Measurements from ENCODE around the gene CPZ.

The CPZ gene

DNA sequence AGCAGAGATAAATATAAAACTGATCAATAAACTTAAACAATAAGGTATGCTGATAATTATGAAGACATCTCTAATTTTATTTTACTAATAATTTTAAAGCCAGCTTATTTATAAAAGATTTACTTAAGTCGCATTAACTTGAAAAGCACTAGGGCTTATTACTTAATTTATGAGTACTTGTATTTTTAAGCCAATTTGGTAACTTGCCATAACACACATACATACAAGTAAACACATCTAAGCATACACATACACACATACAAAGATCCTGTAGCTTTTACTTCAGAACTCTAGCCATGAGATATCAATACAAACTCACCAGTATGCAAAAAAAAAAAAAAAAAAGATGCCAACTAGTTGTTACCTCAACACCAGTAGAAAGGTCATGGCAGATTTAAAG, 22.4 kb upstream of the CPZ start:
- Histone ChIP-seq H3K4me3 (ENCODE audit: low read length in 2 of 2) (no peak overlapping the region), H2BK12ac (ENCODE audit: low read length) (no peak overlapping the region), H3K79me1 (ENCODE audit: low read depth, low read length) (no peaks in the 10 kb centered on the region), H3K4me1 (ENCODE audit: control insufficient read depth in 2 of 2, insufficient read depth in 1 of 2, low read depth in 1 of 2, low read length in 2 of 2) (peaks cover 0 to 2% of the 10 kb centered on the region in 2 donors), H3K14ac (ENCODE audit: low read length) (no peak overlapping the region), H4K8ac (ENCODE audit: low read depth, low read length) (no peak overlapping the region), H3K4ac (ENCODE audit: low read length) (no peak overlapping the region), H3K27ac (replicated peaks; ENCODE audit: low read length) (no peak overlapping the region), H3K9me3 (replicated peaks in 1 of 2; ENCODE audit: control insufficient read depth in 2 of 2, insufficient read depth in 1 of 2, low read depth in 1 of 2, low read length in 2 of 2) (no peaks in the 10 kb centered on the region), H2AK5ac (ENCODE audit: low read depth, low read length) (no peak overlapping the region), H3K23ac (ENCODE audit: low read depth, low read length, poor library complexity) (no peak overlapping the region), H3K27me3 (ENCODE audit: control insufficient read depth in 3 of 3, insufficient read depth in 3 of 3, low read depth in 1 of 3, low read length in 3 of 3) (peaks cover 0 to 10% (median 0%) of the 10 kb centered on the region in 3 experiments), H3K18ac (ENCODE audit: low read length) (no peak overlapping the region), H2AFZ (ENCODE audit: low read length) (no peak overlapping the region), H2BK5ac (ENCODE audit: low read length) (no peak overlapping the region), H3K9ac (ENCODE audit: low read depth, low read length, poor library complexity) (no peak overlapping the region), H2BK15ac (ENCODE audit: low read length) (no peak overlapping the region), H4K91ac (ENCODE audit: low read depth, low read length, poor library complexity) (no peak overlapping the region), H3K36me3 (replicated peaks in 1 of 2; ENCODE audit: control insufficient read depth in 2 of 2, insufficient read depth in 2 of 2, low read length in 2 of 2) (no peaks in the 10 kb centered on the region), H3K4me2 (ENCODE audit: insufficient read depth, low read length, poor library complexity, severe bottlenecking) (no peak overlapping the region), H2BK120ac (ENCODE audit: low read depth, low read length) (no peak overlapping the region)
- WGBS, 2 donors (ENCODE audit: extremely low coverage in 2 of 2, insufficient read length in 2 of 2, insufficient replicate concordance in 1 of 2) = no CpG with 5 or more reads among the region's 1 CpG
- no peak for DNase-seq (ENCODE audit: low spot score)

DNA sequence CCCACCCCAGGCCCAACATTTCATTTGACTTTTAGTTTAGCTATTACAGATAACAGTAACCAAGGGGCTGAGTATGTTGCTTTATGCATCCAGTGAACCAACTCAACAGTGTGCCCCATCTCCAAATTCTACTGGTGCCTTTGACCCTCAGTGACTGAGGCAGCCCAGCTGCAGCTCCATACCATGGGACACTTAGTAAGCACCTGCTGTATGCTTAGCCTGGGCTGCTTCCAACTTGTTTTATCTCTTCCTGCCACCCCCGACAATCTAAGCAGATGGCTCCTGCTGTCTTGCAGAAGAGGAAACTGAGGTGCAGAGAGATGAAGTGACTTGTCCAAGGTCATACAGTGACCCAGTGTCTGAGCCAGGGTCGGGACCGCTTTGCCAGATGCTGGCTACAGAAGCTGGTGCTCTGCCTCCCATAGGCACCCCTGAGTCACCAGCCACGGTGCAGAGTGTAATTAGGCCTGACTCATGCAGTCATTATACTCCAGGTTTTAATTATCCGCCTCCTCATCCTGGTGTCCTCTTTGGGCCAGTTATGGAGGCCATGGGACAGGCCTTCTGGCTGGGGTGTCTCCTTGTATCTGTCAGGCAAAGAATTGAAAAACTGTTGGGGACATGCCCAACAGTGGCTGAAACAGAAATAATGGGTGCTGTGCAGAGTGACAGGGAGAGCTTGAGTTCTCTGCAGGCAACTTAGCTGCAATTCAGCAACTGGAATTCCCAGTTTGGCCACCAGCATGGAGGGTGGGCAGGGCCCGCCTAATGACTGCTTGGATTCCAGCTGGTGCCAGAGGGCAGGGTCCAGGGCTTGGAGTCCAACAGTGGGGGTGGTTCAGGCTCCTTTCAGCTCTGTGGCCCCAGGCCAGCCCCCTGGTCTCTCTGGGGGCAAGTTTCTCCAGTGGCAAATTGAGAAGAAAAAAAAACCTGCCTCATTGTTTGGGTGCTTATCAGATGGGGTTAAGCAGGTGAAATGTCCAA, 20.6 kb upstream of the CPZ start:
- no peak overlapping the region for H3K23ac ChIP-seq (ENCODE audit: low read depth, low read length, poor library complexity)
- H3K79me1 ChIP-seq (ENCODE audit: low read depth, low read length) = no peaks in the 10 kb centered on the region
- no peaks in the 10 kb centered on the region for H3K36me3 ChIP-seq (replicated peaks in 1 of 2; ENCODE audit: control insufficient read depth in 2 of 2, insufficient read depth in 2 of 2, low read length in 2 of 2)
- no peak overlapping the region for H2AFZ ChIP-seq (ENCODE audit: low read length)
- H4K8ac ChIP-seq (ENCODE audit: low read depth, low read length) = no peak overlapping the region
- no peak overlapping the region for H3K4ac ChIP-seq (ENCODE audit: low read length)
- H3K9me3 ChIP-seq (replicated peaks in 1 of 2; ENCODE audit: control insufficient read depth in 2 of 2, insufficient read depth in 1 of 2, low read depth in 1 of 2, low read length in 2 of 2) = no peaks in the 10 kb centered on the region
- H3K18ac ChIP-seq (ENCODE audit: low read length) = no peak overlapping the region
- no peak overlapping the region for H2BK120ac ChIP-seq (ENCODE audit: low read depth, low read length)
- peaks cover 0 to 2% of the 10 kb centered on the region in 2 donors for H3K4me1 ChIP-seq (ENCODE audit: control insufficient read depth in 2 of 2, insufficient read depth in 1 of 2, low read depth in 1 of 2, low read length in 2 of 2)
- no peak overlapping the region for H3K4me3 ChIP-seq (ENCODE audit: low read length in 2 of 2)
- H2BK12ac ChIP-seq (ENCODE audit: low read length) = no peak overlapping the region
- no peak overlapping the region for H3K14ac ChIP-seq (ENCODE audit: low read length)
- H3K9ac ChIP-seq (ENCODE audit: low read depth, low read length, poor library complexity) = no peak overlapping the region
- H3K27me3 ChIP-seq (ENCODE audit: control insufficient read depth in 3 of 3, insufficient read depth in 3 of 3, low read depth in 1 of 3, low read length in 3 of 3) = peaks cover 0 to 12% (median 0%) of the 10 kb centered on the region in 3 experiments
- no peak overlapping the region for H2BK15ac ChIP-seq (ENCODE audit: low read length)
- no peak overlapping the region for H3K27ac ChIP-seq (replicated peaks; ENCODE audit: low read length)
- H2AK5ac ChIP-seq (ENCODE audit: low read depth, low read length) = no peak overlapping the region
- no peak for DNase-seq (ENCODE audit: low spot score)
- H4K91ac ChIP-seq (ENCODE audit: low read depth, low read length, poor library complexity) = no peak overlapping the region
- no peak overlapping the region for H3K4me2 ChIP-seq (ENCODE audit: insufficient read depth, low read length, poor library complexity, severe bottlenecking)
- H2BK5ac ChIP-seq (ENCODE audit: low read length) = no peak overlapping the region
- no CpG with 5 or more reads among the region's 6 CpGs for whole genome bisulfite sequencing, 2 donors (ENCODE audit: extremely low coverage in 2 of 2, insufficient read length in 2 of 2, insufficient replicate concordance in 1 of 2)

DNA sequence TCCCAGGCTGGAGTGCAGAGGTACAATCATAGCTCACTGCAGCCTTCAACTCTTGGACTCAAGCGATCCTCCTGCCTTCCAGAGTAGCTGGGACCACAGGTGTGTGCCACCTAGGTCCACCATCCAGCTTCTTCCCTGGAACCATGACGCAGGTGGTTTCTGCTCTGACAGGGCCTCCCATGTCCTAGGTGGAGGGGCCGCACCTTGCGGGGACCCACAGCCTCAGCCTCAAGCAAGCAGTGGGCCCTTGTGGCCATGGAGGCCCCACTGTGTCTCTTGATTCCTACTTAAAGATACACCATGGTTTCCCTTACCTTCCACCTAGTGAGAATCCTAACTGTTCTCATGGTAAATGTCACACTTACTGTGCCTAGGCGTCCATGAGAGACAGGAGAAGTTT, 19.3 kb upstream of the CPZ start:
- no peak overlapping the region for H2BK15ac ChIP-seq (ENCODE audit: low read length)
- no peak overlapping the region for H3K9ac ChIP-seq (ENCODE audit: low read depth, low read length, poor library complexity)
- H3K4ac ChIP-seq (ENCODE audit: low read length) = no peak overlapping the region
- no peak overlapping the region for H2BK120ac ChIP-seq (ENCODE audit: low read depth, low read length)
- no peak overlapping the region for H3K18ac ChIP-seq (ENCODE audit: low read length)
- no CpG with 5 or more reads among the region's 5 CpGs for WGBS, 2 donors (ENCODE audit: extremely low coverage in 2 of 2, insufficient read length in 2 of 2, insufficient replicate concordance in 1 of 2)
- H3K79me1 ChIP-seq (ENCODE audit: low read depth, low read length) = no peaks in the 10 kb centered on the region
- no peak overlapping the region for H2BK5ac ChIP-seq (ENCODE audit: low read length)
- no peak overlapping the region for H3K27ac ChIP-seq (replicated peaks; ENCODE audit: low read length)
- H3K23ac ChIP-seq (ENCODE audit: low read depth, low read length, poor library complexity) = no peak overlapping the region
- no peak overlapping the region for H2BK12ac ChIP-seq (ENCODE audit: low read length)
- H2AK5ac ChIP-seq (ENCODE audit: low read depth, low read length) = no peak overlapping the region
- H3K27me3 ChIP-seq (ENCODE audit: control insufficient read depth in 3 of 3, insufficient read depth in 3 of 3, low read depth in 1 of 3, low read length in 3 of 3) = peaks cover 0 to 14% (median 0%) of the 10 kb centered on the region in 3 experiments
- H3K4me1 ChIP-seq (ENCODE audit: control insufficient read depth in 2 of 2, insufficient read depth in 1 of 2, low read depth in 1 of 2, low read length in 2 of 2) = peaks cover 0 to 2% of the 10 kb centered on the region in 2 donors
- H3K14ac ChIP-seq (ENCODE audit: low read length) = no peak overlapping the region
- no peak overlapping the region for H4K8ac ChIP-seq (ENCODE audit: low read depth, low read length)
- H4K91ac ChIP-seq (ENCODE audit: low read depth, low read length, poor library complexity) = no peak overlapping the region
- H3K4me3 ChIP-seq (ENCODE audit: low read length in 2 of 2) = no peak overlapping the region
- H3K4me2 ChIP-seq (ENCODE audit: insufficient read depth, low read length, poor library complexity, severe bottlenecking) = no peak overlapping the region
- no peaks in the 10 kb centered on the region for H3K9me3 ChIP-seq (replicated peaks in 1 of 2; ENCODE audit: control insufficient read depth in 2 of 2, insufficient read depth in 1 of 2, low read depth in 1 of 2, low read length in 2 of 2)
- no peak overlapping the region for H2AFZ ChIP-seq (ENCODE audit: low read length)
- DNase-seq (ENCODE audit: low spot score) = no peak
- H3K36me3 ChIP-seq (replicated peaks in 1 of 2; ENCODE audit: control insufficient read depth in 2 of 2, insufficient read depth in 2 of 2, low read length in 2 of 2) = no peaks in the 10 kb centered on the region

DNA sequence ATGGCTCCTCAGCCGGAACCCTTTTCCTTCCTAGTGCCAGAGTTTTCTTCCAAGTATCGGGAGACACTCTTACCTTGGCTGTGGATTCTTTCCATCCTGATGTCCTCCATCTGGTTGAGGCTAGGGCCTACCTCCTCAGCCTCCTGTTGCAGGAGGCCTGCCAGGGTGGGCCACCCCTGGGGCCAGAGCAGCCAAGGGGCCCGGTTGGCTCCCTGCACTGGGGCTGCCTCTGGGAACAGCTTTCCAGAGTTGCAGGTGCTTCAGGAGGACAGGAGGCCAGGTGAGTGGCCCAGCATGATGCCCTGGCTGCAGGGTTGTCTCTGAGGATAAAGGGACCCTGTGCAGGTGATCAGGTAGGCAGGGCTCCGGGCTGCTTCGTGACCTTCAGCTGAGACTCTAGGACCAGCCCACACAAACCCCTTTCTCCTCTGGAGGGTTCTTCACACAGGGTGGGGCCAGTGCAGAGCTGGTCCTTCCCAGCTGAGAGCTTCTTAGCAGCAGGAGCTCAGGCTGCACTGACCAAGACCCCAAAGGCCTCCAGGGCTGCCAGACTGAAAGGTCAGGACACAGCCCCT, 17.7 kb upstream of the CPZ start:
- no peak overlapping the region for H3K4me2 ChIP-seq (ENCODE audit: insufficient read depth, low read length, poor library complexity, severe bottlenecking)
- no peak overlapping the region for H2BK15ac ChIP-seq (ENCODE audit: low read length)
- WGBS, 2 donors (ENCODE audit: extremely low coverage in 2 of 2, insufficient read length in 2 of 2, insufficient replicate concordance in 1 of 2) = no CpG with 5 or more reads among the region's 5 CpGs
- no peak overlapping the region for H4K8ac ChIP-seq (ENCODE audit: low read depth, low read length)
- no peaks in the 10 kb centered on the region for H3K9me3 ChIP-seq (replicated peaks in 1 of 2; ENCODE audit: control insufficient read depth in 2 of 2, insufficient read depth in 1 of 2, low read depth in 1 of 2, low read length in 2 of 2)
- H2AFZ ChIP-seq (ENCODE audit: low read length) = no peak overlapping the region
- no peak overlapping the region for H3K4ac ChIP-seq (ENCODE audit: low read length)
- H3K4me1 ChIP-seq (ENCODE audit: control insufficient read depth in 2 of 2, insufficient read depth in 1 of 2, low read depth in 1 of 2, low read length in 2 of 2) = peaks cover 0 to 4% of the 10 kb centered on the region in 2 donors
- no peak overlapping the region for H3K4me3 ChIP-seq (ENCODE audit: low read length in 2 of 2)
- no peak overlapping the region for H3K18ac ChIP-seq (ENCODE audit: low read length)
- H3K79me1 ChIP-seq (ENCODE audit: low read depth, low read length) = no peaks in the 10 kb centered on the region
- no peaks in the 10 kb centered on the region for H3K36me3 ChIP-seq (replicated peaks in 1 of 2; ENCODE audit: control insufficient read depth in 2 of 2, insufficient read depth in 2 of 2, low read length in 2 of 2)
- H2BK5ac ChIP-seq (ENCODE audit: low read length) = no peak overlapping the region
- no peak overlapping the region for H3K14ac ChIP-seq (ENCODE audit: low read length)
- no peak overlapping the region for H2BK12ac ChIP-seq (ENCODE audit: low read length)
- no peak overlapping the region for H3K23ac ChIP-seq (ENCODE audit: low read depth, low read length, poor library complexity)
- no peak overlapping the region for H3K9ac ChIP-seq (ENCODE audit: low read depth, low read length, poor library complexity)
- DNase-seq (ENCODE audit: low spot score) = no peak
- no peak overlapping the region for H2AK5ac ChIP-seq (ENCODE audit: low read depth, low read length)
- no peak overlapping the region for H2BK120ac ChIP-seq (ENCODE audit: low read depth, low read length)
- no peak overlapping the region for H3K27ac ChIP-seq (replicated peaks; ENCODE audit: low read length)
- no peak overlapping the region for H4K91ac ChIP-seq (ENCODE audit: low read depth, low read length, poor library complexity)
- H3K27me3 ChIP-seq (ENCODE audit: control insufficient read depth in 3 of 3, insufficient read depth in 3 of 3, low read depth in 1 of 3, low read length in 3 of 3) = peaks cover 0 to 19% (median 0%) of the 10 kb centered on the region in 3 experiments

Data from neuronal stem cell (in vitro differentiated cells).